HS-27A (cell line): ENCODE data around the gene CACNA2D2.

ENCODE experiments used
- DNase-seq: peaks from one replicate; pipeline ENCODE4 v3.0.0-alpha.2; 2012; ENCODE audit warnings: low read depth, missing footprints

The CACNA2D2 gene

DNA sequence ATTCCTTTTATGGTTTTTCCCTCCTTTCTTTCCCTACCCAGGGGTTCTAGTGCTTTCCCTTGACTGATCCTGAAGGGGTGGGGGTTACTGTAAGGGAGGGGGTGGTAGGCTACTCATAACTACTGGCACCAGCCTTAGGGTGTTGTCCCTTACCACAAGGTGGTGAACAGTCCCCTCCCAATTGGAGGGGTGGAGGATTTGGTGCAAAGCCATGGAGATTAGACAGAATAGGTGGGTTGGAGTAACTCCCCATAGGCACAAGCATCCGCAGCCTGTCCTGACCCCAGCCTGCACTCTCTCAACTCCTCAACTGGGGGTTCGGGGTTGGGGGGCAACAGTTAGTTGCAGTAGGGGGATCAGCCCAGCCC lies 178.3 kb downstream of the CACNA2D2 start:
- no peak for DNase-seq

DNA sequence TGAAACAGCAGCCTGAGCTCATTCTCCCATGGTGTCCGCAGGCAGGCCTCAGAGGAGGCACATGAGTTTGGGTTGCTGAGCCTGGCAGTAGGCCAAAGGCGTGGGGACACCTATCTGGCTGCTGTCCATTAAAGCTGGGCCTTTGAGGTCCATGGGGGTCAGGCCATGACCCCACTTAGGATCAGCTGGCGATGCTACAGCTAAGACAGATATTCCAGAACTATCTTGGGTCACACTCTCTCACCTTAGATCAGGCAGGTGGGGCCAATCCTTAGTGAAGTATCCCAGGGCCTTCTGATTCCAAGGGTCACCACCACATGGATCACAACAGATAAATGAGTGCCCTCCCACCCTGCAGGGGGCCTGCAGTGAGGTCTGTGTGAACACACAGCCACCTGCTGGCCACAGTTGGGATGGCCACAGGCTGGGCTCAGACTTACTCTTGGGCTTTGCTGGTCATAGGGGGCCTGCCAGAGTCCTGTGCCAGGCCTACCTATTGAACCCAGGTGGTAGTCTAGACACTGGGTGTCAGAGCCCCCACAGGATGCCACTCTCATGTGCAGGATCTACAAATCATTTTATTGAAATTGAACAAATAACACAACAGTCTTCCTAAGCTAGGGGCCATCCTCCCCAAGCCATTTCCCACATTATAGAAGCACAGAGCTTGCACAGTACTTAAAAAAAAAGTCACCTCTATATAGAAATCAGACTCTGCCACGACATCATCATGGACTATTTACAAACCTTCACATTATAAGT lies 178.9 kb downstream of the CACNA2D2 start:
- peak; percentile 51 for DNase-seq

DNA sequence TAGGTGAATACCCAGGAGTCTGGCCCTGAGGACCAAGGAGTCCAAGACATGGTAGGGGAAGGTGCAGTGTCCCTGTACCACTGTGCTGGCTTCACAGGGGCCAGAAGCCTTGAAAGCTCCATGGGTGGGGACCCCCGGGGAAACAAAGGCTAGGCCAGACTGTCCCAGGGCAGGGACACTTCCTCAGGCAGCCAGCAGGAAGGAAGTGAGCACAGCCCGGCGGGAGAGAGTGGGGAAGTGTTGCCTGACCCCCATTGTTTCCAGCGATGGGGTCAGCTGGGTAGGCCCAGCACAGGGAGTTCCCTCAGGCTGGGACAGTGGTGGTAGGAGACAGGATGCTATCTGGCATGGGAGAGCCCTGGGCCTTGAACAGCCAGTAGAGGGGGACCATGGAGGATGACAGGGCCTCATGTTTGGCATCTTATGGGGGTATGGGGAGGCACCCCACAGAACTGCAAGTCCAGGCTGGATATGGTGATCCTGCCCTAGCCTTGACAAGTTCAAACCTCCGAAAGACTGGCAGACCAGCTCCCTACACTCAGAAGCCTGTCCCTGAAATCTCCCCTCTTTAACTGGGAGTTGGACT lies 179.7 kb downstream of the CACNA2D2 start:
- DNase-seq = no peak

DNA sequence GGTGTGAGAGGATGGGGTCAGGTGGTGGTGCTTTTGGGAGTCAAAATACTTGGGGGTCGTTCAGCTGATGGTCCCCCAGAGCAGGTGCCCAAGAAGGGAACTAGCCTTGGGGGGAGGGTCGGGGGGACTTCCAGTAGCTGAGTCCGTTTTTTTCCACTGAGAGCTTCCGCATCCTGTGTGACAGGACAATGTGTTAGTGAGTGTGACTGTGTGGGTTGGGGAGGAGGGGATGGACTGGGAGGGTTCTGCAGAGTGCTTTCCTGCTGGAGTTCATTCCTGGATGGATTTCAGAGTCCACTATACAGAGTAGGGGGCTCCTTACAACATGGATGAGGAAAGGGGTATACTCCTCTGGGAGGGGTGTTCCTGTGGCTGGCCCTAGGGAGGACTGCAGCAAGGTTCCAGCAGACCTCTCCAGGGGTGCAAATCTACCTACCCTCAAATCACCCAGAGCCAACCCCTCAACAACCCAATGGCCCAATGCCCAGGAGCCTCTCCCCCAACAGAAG lies 180.3 kb downstream of the CACNA2D2 start:
- DNase-seq = no peak

DNA sequence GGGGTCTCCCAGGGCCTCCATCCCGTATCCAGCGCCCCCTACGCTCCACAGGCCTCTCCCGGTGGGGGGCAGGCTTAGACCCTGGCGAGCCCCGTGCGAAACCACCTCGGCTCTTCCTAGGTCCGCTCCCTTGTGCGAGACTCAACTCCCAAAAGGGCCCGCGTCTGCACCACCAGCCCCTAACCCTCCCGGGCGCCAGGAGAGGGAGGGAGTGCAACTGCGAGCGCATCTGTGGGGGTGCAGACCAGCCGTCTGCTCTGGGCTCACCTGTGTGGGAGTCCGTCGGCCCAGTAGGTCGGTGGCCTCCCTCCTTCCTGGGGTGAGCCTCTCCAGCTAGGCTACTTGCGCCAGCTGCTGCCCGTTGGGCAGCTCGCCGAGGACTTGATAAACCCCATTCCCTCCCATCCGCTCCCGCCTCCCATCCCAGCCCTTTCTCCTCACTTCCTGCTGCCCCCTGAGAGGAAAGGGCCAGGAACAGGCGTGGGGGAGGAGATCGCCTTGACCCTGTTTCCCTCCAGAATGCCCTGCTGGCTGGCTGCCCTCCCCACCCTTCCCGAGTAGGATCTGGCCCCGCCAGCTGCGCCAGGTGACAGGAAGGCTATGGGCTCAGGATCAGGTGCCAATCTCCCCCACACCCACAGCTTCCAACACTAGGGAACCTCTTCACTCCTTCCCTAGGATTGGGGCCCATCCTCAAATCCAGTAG lies 180.9 kb downstream of the CACNA2D2 start, which contains the start of gene HYAL2:
TSS of gene HYAL2 (minus strand) at position 360 of the 706 bp plus-strand sequence. CDS start 2,256 bp downstream, outside the sequence.
- DNase-seq = no peak

DNA sequence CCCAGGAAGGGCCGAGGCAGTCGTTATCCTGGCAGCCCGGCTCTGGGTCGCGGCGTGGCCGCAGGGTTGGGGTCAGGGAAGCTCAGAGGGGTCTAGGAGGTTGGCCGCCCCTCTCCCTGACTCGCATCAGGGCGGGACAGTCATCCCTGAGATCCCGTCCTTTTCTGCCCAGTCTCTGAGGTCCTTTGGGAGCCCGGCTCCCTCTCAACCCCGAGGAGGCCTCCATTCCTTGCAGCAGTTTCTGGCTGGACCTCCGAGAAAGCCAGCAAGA lies 181.4 kb downstream of the CACNA2D2 start:
- DNase-seq = no peak

DNA sequence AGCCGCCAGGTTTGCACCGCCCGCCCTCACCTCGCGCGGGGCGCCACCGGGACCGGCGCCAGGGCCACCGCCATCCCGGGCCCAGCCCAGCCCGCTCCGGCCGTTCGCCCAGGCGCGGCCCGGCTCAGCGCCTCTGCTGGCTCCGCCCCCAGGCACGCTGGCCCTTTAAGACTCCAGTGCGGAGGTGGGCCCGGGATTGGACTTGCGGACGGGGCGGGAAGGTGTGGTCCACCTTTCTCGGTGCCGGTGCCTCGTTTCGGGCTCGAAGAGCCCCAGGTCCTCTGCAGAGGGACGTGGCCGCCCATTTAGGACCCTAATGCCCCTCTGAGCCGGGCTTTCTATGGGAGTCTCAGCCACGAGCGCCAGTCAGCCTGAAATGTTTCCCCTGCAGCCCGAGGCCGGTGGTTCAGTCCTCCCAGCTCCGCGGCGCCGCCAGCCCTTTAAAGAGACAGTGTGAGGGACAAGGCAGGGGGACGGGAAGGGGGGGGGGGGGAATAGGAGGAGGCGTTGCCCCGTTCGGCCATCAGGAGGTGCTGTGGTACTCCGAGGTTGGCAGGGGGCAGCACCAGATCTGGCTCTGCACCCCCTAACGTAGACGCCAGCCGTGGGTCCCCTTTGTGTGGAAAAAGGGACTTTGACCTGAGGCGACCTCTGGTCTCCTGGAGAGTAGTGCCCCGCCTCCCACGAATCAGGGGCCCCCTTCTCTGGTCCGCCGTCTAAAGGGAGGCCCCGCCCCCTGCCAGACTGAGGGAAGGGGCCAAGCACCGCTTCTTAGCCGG lies 181.9 kb downstream of the CACNA2D2 start:
- DNase-seq = no peak

DNA sequence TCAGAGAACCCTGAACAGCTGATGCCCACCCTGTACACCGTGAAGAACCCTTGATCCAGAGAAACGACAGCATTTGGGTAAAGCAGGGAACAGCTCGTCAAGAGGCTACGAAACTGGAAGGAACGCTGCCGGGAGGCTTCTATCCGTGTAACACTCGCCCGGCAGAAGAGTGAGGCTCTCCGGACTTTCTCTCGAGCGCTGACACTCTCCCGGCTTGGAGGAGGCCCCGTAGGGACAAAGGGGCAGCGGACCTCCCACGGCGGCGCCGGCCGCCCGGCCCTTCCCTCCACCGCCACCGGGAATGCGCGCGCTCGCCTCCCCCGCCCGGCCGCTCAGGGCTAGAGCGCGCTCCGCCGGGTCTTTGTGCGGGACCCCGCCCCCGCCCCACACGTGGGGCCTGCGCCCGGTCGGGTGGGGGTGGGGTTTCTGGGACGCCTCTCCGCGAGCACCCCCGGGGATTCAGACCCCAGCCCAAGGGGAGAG lies 182.5 kb downstream of the CACNA2D2 start:
- no peak for DNase-seq

DNA sequence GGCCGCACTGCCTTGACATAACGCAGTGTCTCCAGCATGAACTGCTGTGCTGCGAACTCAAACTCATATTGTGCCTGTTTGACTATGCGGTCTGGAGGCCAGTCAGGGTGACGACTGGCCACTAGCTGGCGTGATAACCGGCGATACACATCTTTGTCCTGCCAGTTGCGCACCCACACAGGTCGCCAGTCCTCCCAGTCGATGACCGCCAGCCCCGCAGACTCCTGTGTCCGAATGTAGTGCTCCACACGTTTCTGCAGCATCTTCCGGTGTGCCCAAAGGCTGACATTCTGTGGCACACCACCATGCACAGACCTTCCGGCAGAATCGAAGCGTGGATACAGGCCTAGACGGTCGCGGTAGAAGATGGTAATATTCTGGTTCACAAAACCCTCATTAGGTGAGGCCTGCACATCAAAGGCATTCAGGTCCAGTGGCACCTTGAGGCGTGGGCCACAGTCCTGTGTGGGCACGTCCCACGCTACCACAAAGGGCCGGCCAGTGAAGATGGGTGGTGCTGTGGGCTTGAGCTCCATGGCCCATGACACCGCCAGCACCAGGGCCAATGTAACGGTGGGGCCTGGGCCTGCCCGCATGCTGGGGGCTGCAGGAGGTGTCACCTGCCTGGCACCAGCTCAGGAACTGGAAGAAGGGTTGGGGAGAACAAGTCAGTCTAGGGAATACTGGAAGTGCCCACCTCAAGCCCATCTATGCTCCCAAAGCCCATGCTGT lies 183.4 kb downstream of the CACNA2D2 start:
- no peak for DNase-seq

DNA sequence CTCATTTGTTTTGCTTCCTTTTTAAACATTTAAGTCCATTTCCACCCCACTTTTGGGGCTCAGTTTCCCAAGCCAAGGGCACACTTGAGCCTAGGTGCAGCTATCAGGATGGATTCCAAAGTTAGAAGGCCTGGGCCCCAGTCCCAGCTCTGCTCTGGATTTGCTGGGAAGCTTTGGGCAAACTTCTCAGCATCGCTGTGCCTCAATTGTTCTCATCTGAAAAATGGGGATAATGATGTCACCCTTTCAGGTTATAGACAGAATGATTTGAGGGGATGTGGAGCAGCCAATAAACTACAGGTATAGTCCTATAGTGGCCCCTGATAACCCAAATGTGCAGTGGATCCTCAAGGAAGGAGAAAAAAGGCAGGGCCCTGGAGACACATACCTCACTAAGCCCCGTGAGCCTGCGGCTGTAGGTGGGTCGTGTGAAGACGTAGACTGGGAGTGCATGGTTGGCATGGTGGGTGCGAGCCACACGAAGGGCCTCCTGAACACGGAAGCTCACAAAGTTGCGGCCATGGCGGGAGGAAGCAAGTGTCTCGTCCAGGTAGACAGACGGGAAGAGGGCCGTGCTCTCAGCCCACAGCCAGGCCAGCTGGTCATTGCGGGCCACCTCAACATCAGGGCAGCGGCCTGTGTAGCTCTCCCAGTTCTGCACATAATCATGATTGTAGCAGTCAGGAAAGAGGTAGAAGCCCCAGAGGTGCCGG lies 184.1 kb downstream of the CACNA2D2 start:
- no peak for DNase-seq

DNA sequence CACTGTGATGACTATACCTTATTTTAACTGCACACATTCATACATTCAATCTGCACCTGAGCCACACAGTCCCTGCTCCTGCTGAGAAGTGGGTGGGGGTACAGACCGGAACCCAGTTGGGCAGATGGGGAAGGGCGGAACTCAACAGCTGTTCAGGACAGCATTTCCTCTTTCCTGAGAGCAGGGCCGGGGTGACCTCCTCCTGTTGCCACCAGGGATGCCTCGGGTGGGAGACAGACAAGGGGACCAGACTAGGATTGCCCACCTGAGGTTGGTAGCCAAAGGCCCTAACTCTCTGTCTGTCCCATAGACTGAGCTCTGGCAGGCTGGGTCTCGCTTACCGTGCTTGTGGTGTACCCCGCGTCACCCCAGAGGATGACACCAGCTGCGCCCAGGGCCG lies 184.8 kb downstream of the CACNA2D2 start:
- DNase-seq = no peak

DNA sequence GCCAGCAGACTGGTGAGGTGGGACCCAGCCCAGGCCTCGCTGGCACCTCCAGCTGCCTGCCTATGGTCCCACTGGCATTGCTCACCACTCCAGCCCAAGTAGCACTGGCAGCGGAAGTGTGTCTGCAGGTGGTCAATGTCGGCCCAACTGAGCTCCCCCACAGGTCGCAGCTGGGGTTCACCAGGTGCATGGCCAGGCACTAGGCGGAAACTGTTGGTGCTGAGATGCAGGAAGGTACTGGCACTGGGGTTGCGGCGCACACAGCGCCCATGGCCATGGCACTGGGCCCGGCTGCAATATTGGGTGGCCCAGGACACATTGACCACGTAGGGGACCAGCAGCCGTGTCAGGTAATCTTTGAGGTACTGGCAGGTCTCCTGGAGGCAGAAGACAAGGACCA lies 185.3 kb downstream of the CACNA2D2 start:
- no peak for DNase-seq

DNA sequence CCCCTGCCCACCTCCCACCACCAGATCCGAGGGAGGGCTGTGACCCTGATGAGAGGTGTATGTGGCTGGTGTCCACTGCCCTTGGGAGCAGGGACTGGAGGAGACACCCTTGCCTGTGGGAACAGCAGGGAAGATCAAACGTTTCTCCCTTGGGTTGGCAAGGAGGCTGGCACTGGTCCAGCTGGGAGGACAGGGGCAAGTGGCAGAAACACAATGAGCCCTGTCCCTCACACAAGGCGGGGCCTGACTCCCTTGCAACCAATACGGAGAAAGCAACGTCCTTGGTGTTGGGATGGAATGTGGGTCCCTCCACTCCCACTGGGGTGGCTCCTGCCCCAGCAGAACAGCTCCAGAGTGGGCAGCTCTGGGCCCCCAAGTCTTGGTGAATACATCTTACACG lies 186.1 kb downstream of the CACNA2D2 start:
- DNase-seq = no peak

DNA sequence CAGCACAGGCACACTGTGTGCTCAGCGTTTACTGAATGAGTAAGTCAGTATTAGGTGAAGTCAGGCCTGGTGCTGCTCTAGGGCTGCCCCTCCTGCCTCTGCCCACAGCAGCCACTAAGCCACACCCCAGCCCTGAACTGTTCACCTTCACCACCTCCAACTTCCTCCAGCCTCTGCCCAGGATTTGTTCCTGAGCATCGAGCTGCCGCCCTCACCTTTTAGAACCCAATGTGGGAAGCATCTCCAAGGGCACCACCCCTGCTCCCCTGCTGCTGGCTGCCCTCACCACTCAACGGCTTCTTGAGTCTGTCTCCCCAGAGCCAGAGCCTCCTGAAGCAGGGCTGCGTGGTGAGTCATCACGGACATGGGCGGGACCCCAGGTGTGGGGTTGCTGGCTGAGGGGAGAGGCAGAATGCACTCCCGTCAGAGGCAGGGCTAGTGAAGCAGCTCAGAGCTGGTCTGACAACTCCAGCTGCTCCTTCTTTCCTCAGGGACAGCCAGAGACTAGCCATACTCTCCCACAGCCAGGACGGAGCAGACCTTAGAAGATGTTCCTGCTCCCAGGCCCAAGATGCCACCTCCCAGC lies 186.7 kb downstream of the CACNA2D2 start:
- DNase-seq = no peak

DNA sequence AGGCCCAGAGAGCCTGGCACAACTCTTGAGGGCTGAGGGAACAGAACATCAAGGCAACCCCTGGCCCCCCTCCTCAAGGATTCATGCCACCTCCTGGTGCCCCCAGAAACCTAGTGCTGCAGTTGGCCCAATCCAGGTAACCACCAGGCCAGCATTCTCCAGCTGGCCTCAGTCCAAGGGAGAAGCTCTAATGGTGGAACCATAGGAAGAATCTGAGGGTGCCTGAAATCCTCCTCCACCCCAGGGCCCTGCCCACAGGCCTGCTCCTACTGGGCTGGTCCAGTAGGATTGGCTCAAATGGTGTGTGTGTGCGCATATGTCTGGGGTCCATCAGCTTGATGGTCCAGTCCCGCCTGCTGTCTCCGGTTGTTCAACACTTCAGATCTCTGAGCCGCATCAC lies 188.6 kb downstream of the CACNA2D2 start:
- no peak for DNase-seq

DNA sequence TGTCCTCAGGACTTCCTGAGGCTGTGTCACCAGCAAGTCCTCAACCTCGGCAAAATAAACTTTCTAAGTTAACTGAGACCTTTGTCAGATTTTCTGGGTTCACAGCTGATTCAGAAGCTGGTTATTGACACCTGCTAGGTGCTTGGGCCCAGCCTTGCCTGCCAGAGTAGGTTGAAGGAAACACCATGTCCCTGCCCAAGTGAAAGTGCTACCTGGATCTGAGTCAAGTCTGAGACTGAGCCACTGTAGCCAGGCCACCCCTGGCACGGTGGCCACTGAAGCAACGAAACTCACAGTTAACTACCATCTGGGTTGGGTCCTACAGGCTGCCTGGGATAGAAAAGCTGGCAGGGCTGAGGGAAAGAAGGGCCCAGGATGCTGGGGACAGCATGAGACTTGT lies 189.1 kb downstream of the CACNA2D2 start:
- no peak for DNase-seq
